ENCODE measurements around the gene COX11. TPM values are rescaled to one million over a fixed set of nuclear protein-coding genes. Genes with fewer than 3 reads are reported as not detected.

COX11 gene
- total and polyA plus RNA-seq, 2 of the 8 experiments (the other 6 are each of a cell fraction or from before 2014, with no cell fraction given), result 43.0 to 54.1 TPM

DNA sequence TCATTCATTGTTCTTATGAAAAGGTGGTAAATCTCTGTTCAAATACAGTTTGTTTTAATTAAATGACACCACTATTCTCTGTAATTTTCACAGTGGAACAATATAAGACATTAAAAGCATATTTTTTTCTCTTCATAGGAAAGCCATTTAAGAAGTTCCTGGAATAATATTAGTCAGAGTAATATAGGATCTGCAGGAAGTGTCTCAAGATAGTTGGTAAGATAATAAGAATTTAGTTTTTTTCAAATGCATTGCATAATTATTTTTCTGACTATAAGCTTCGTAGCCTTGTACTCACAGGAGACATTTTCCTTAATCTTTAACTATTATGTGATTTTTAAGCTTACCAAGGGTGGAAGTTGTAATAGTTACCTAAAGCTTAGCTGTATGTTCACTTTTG is 17.0 kb upstream of the COX11 start:
- no peak overlapping the region for H3K4ac ChIP-seq (replicated peaks; ENCODE audit: insufficient read length, low read depth, low read length)
- no peak for FAIRE-seq
- H2BK20ac ChIP-seq (ENCODE audit: low read length), result no peak overlapping the region
- H3K27ac ChIP-seq (ENCODE audit: low read depth, low read length), result no peak overlapping the region
- H2AK5ac ChIP-seq (ENCODE audit: low read depth, low read length), result no peak overlapping the region
- TF ChIP-seq, protein P1, sequence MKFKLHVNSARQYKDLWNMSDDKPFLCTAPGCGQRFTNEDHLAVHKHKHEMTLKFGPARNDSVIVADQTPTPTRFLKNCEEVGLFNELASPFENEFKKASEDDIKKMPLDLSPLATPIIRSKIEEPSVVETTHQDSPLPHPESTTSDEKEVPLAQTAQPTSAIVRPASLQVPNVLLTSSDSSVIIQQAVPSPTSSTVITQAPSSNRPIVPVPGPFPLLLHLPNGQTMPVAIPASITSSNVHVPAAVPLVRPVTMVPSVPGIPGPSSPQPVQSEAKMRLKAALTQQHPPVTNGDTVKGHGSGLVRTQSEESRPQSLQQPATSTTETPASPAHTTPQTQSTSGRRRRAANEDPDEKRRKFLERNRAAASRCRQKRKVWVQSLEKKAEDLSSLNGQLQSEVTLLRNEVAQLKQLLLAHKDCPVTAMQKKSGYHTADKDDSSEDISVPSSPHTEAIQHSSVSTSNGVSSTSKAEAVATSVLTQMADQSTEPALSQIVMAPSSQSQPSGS (IDR thresholded peaks at IDR 0.05; ENCODE audit: low read length), result no peak
- TF ChIP-seq RAD21 (IDR thresholded peaks at IDR 0.05 in 1 of 2, conservative IDR thresholded peaks at IDR 0.05 in 1 of 2; ENCODE audit: low read depth in 2 of 2, low read length in 2 of 2) (no peak), BCL11A (IDR thresholded peaks at IDR 0.05; ENCODE audit: low read depth in 2 of 2, low read length in 2 of 2) (no peak), GTF2F1 (IDR thresholded peaks at IDR 0.05; ENCODE audit: borderline replicate concordance, low read depth, low read length) (no peak), SUZ12 (IDR thresholded peaks at IDR 0.05; ENCODE audit: low read length) (no peak), TCF12 (IDR thresholded peaks at IDR 0.05; ENCODE audit: low read depth, low read length) (no peak), GABPA (IDR thresholded peaks at IDR 0.05; ENCODE audit: borderline replicate concordance, insufficient read depth, low read length) (no peak), EGR1 (IDR thresholded peaks at IDR 0.05; ENCODE audit: borderline replicate concordance, low read depth, low read length) (no peak), EZH2 (IDR thresholded peaks at IDR 0.05; ENCODE audit: low read depth, low read length, severe bottlenecking) (no peak), SP2 (IDR thresholded peaks at IDR 0.05; ENCODE audit: low read length) (no peak)
- POLR2A ChIA-PET (ENCODE audit: partially characterized antibody), result no interaction called here
- H3K4me1 ChIP-seq (replicated peaks in 1 of 4; ENCODE audit: control insufficient read depth in 3 of 4, insufficient read depth in 4 of 4, low read length in 3 of 4), result no peaks in the 10 kb centered on the region
- H3K9ac ChIP-seq (replicated peaks in 1 of 4; ENCODE audit: extremely low read depth in 1 of 4, low read depth in 3 of 4, low read length in 3 of 4), result no peak overlapping the region
- no peak overlapping the region for H3K14ac ChIP-seq (ENCODE audit: insufficient read length)
- no peak overlapping the region for H2BK15ac ChIP-seq (ENCODE audit: low read length)
- no peak overlapping the region for H2BK5ac ChIP-seq (ENCODE audit: low read depth, low read length)
- no peaks in the 10 kb centered on the region for H3K79me1 ChIP-seq (ENCODE audit: low read depth, low read length)
- no peak overlapping the region for H3K56ac ChIP-seq (replicated peaks; ENCODE audit: insufficient read length, low read depth, low read length)
- 96% methylated on average over 1 of the region's 1 CpG; no CpG with 5 or more reads in 1 of the 2 experiments for WGBS, 2 experiments (ENCODE audit: extremely low coverage in 1 of 2, insufficient coverage in 1 of 2, insufficient read length in 1 of 2, insufficient replicate concordance in 2 of 2, low coverage in 1 of 2, low lambda C conversion rate in 2 of 2, missing lambda C conversion rate in 1 of 2)
- H2BK120ac ChIP-seq (replicated peaks; ENCODE audit: low read depth, low read length), result no peak overlapping the region
- no peak for DNase-seq (ENCODE audit: low read depth in 1 of 2, low spot score in 2 of 2)
- no peak overlapping the region for H2AFZ ChIP-seq (ENCODE audit: low read length)
- H4K20me1 ChIP-seq (replicated peaks in 1 of 2; ENCODE audit: control insufficient read depth in 1 of 2, insufficient read depth in 2 of 2, low read length in 2 of 2), result no peaks in the 10 kb centered on the region
- peaks cover 0 to 10% of the 10 kb centered on the region in 2 experiments; a peak in 2 of 4 replicates for H3K79me2 ChIP-seq (ENCODE audit: control insufficient read depth in 1 of 2, insufficient read depth in 2 of 2, low read length in 2 of 2)
- no peak overlapping the region for H4K8ac ChIP-seq (ENCODE audit: extremely low read depth, insufficient read depth, low read length)
- no peak overlapping the region for H4K91ac ChIP-seq (replicated peaks; ENCODE audit: insufficient read length, low read length)
- no peak overlapping the region for H3K23ac ChIP-seq (ENCODE audit: insufficient read length)
- H3K36me3 ChIP-seq (ENCODE audit: control insufficient read depth in 2 of 4, insufficient read depth in 4 of 4, low read length in 3 of 4), result peaks cover 0 to 4% (median 0%) of the 10 kb centered on the region in 4 experiments; a peak in 2 of 8 replicates
- H3K4me2 ChIP-seq (ENCODE audit: insufficient read depth in 1 of 2, low read depth in 2 of 2, low read length in 2 of 2), result no peak overlapping the region
- H3K9me3 ChIP-seq (ENCODE audit: insufficient read depth in 2 of 2, low read depth in 1 of 2, low read length in 1 of 2), result no peaks in the 10 kb centered on the region
- no peak overlapping the region for H3K4me3 ChIP-seq (ENCODE audit: extremely low read depth in 1 of 4, insufficient read depth in 2 of 4, low read depth in 3 of 4, low read length in 4 of 4)
- H2BK12ac ChIP-seq (ENCODE audit: low read depth, low read length), result no peak overlapping the region
- no peak overlapping the region for H4K5ac ChIP-seq (ENCODE audit: insufficient read length, low read depth, low read length)
- no peaks in the 10 kb centered on the region for H3K23me2 ChIP-seq (ENCODE audit: low read depth, low read length)
- CTCF ChIA-PET (ENCODE audit: partially characterized antibody), result interaction anchor here (1.3 to 2.0 kb wide), 3 partner anchors 11 to 20 kb away, joined by 3 to 8 read pairs (median 4); no protein-coding TSS in a partner anchor
- no peaks in the 10 kb centered on the region for H3K27me3 ChIP-seq (replicated peaks in 1 of 4; ENCODE audit: control insufficient read depth in 3 of 4, extremely low read depth in 1 of 4, insufficient read depth in 3 of 4, low read length in 3 of 4)
- H3K18ac ChIP-seq (ENCODE audit: extremely low read depth, low read length), result no peak overlapping the region

Measured in H1 (cell line).